GM08714 (cell line): ENCODE results near the gene STXBP6.

Experiments used
- H3K4me3 ChIP-seq: fragments of 200-500 bp; sonication (Bioruptor generic); 2 replicates; pipeline ENCODE4 v1.5.1; 2014; ENCODE audit warnings: mild to moderate bottlenecking, low read length, inconsistent platforms
- ZNF274 ChIP-seq: IDR thresholded peaks from 2 replicates; pipeline ENCODE4 v1.6.1; 2012; ENCODE audit warnings: mild to moderate bottlenecking, low read depth, low read length

Gene STXBP6

DNA sequence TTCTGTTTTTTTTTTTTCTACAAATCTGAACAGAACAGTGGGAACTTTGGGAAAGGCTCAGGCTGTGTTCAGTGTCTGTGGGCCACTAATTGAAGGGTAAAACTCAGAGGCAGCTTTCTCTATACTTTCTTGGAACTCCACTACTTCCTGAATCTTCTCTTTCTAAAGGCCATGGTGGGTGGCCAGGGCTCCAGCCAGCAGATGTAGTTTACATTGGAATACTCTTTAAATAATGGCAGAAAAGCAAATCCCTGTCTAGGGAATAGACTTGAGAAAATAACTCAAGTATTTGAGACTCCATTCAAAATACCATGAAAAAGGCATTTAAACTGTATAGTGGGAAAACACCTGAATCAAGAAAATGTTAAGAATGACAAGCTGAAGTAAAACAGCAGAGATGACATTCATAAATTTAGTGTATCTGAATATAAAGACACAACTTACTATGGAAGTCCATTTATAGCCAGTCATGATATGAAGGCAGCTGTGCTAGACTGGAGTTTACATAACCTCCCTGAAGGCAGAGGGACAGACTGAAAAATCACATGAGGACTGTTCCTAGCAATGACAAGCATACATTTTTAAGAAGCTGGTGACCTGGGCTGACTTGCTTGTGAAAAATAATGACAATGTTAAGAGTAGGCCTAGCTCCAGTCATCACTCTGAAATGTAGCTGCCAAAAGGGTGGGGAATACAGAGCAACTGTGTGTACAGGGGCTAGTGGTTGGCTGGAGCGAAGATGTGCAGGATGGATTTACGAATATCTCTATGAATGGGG lies 168.6 kb downstream of the STXBP6 start:
- TF ChIP-seq ZNF274 = no peak
- no peak overlapping the region for H3K4me3 ChIP-seq

GRCh38 chr14:24880689-24881088 lies 169.3 kb downstream of the STXBP6 start:
- no peak for TF ChIP-seq ZNF274

GRCh38 chr14:24879661-24880386 lies 170.1 kb downstream of the STXBP6 start:
- no peak for TF ChIP-seq ZNF274
- H3K4me3 ChIP-seq = no peak overlapping the region

More at GRCh38 chr14:24880689-24881088, 169.3 kb downstream of the STXBP6 start:
- H3K4me3 ChIP-seq = no peak overlapping the region

DNA sequence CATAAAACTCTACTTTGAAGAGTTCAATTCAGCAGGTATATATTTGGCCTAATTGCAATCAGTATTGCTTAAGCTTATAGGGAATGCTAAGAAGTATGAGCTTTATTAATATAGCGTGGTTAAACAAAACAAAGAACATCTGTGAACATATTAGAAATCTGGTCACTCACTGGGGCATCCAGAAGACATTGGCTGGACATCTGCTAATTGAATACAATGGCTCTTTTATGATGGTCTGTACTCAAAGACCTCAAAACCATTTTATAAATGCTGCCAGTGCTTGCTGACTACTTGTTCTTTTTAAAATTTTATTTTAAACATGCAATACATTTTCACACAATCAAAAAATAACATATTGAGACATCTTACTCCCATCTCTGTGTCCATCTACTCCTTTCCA lies 173.0 kb downstream of the STXBP6 start:
- H3K4me3 ChIP-seq = no peak overlapping the region
- TF ChIP-seq ZNF274 = no peak

GRCh38 chr14:24875991-24876878 lies 173.7 kb downstream of the STXBP6 start:
- no peak overlapping the region for H3K4me3 ChIP-seq
- no peak for TF ChIP-seq ZNF274

DNA sequence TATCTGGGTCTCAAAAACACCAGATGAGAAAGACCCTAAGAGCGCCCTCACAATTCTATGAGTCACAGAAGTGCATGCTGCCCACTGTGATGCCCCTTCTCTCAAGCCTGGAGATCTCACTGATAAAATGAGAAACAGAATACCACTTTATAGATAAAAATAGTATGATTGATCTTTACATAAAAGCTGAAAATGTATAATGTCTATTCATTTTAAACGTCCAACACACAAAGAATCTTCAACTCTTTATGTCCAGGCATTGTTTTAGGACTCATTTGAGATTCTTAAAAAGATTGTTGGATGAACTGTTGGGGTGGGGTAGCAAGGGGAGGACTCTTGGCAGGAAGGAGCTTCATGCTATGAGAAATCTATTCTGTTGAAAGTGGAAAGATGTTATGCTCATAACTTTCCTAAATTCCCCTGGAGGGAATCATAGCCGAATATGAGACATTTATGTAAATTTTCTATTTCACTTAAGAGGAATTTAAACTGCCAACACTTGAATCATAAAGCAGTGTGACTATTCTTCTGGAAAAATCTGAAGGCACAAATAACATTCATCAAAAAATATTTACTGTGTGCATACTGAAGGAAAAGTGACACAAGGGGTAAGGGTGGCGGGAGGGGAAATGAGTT lies 174.6 kb downstream of the STXBP6 start:
- no peak for TF ChIP-seq ZNF274
- no peak overlapping the region for H3K4me3 ChIP-seq

DNA sequence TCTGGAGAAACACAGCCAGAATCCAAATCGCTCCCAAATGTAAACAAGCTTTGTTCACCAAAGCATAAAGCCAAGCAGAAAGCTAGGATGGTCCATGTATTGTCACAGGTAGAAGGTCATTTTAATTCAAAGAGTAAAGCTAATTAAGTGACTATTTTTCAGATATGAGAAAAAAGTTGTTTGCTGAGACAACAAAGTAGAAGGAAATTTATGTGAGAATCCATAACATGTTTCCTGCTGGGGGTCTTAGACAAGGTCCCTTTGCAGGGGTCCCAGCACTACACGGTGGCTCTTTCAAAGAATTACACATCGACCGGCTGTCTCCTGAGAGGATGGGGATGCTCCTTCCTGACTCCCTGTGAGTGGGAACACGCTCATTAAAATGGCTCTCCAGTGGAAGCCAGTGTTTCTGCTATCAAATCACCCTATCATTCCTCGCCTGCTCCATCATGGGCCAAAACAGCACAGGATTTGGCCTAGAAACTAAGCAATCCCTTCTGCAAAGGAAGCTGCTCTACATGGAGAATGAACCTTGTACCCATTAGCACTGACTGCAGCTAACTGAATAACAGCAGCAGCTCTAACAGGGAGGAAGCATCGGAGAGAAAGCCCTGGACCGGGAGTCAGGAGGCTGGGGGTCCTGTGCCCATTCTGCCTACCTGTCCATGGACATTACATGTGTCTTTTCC lies 175.3 kb downstream of the STXBP6 start:
- no peak overlapping the region for H3K4me3 ChIP-seq
- TF ChIP-seq ZNF274 = no peak

DNA sequence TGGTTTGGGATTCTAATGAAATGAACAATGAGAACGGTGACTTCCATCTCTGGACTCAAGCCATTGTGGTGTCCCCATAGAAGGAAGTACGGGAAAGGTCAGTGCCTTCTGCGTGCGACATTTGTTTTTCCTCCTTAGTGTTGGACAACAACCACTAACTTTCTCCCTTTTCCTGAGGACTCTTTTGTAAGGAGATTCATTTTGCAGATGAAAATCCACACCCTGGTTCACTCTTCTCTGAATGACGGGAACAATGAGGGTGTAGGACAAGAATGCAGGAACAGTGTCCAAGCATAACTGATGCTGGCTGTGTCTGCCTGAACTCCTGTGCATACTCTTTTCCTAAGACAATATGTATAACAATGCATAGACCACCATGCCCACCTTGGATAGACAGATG lies 176.4 kb downstream of the STXBP6 start:
- no peak for TF ChIP-seq ZNF274
- H3K4me3 ChIP-seq = no peak overlapping the region

DNA sequence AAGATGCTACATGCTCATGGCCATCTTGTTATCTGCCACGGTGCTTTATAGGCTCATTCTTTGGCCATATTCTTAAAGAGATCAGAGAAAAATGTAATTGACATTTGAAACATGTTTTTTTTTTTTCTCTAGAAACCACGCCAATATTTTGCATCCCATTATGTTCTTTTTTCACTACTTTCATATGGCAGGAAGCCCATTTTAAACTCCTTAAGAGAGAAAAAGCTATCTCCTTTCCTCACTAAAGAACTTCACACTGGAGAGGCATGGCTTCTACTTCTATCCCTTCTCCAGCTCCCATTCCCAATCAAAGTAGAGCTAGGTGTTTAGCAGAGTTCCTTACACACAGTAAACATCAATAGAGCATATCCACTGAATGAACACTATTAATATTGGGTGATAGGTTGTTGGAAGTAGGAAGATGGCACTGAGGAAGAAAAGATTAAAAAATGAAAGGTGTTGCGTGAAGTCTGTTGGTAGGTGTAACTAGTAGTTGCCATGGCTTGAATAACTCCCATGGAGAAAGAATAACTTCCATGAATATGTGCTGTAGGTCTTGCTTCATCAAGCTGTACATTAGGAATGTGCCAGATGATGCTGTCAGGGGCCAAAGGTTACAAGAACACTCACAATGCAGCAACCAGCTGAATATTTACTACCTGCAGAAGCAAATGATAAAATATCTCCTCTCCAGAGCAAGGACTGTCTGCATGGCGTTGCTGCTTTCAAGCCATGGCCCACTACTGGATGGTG lies 178.8 kb downstream of the STXBP6 start:
- no peak overlapping the region for H3K4me3 ChIP-seq
- no peak for TF ChIP-seq ZNF274

GRCh38 chr14:24868389-24868788 lies 181.6 kb downstream of the STXBP6 start:
- TF ChIP-seq ZNF274 = no peak
- no peak overlapping the region for H3K4me3 ChIP-seq

DNA sequence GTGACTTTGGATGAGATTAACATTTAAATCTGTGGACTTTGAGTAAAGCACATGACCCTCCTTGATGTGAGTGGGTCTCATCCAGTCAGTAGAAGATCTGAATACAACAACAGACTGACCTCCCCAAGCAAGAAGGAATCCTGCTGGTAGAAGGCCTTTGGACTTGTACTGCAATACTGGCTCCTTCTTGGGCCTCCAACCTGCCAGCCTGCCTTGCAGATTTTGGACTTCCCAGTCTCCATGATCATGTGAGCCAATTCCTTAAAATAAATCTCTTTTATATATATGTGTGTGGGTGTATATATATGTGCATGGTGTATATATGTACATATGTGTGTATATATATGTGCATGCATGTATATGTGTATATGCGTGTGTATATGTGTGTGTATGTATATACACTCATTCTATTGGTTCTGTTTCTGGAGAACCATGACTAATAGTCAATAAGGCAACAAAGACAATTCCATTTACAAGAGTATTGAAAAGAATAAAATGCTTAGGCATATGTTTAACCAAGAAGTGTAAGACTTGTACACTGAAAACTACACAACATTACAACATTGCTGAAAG lies 183.8 kb downstream of the STXBP6 start:
- TF ChIP-seq ZNF274 = no peak
- no peak overlapping the region for H3K4me3 ChIP-seq

GRCh38 chr14:24863968-24864684 lies 185.8 kb downstream of the STXBP6 start:
- no peak for TF ChIP-seq ZNF274
- H3K4me3 ChIP-seq = no peak overlapping the region
